HG03039 (cell line): Measurements from ENCODE around the gene WDR91.
"Not testable (repeated sequence)": the region's sequence is repeated elsewhere in the genome, so short reads cannot be mapped to it uniquely, and the experiment has no call there.

Source experiments
- ATAC-seq: cut with Tn5 transposase; IDR thresholded peaks from one replicate; pipeline ENCODE4 v1.9.1; 2021; ENCODE audit warnings: mild to moderate bottlenecking, moderate library complexity; ENCODE audit not compliant: unreplicated experiment

The WDR91 gene

DNA sequence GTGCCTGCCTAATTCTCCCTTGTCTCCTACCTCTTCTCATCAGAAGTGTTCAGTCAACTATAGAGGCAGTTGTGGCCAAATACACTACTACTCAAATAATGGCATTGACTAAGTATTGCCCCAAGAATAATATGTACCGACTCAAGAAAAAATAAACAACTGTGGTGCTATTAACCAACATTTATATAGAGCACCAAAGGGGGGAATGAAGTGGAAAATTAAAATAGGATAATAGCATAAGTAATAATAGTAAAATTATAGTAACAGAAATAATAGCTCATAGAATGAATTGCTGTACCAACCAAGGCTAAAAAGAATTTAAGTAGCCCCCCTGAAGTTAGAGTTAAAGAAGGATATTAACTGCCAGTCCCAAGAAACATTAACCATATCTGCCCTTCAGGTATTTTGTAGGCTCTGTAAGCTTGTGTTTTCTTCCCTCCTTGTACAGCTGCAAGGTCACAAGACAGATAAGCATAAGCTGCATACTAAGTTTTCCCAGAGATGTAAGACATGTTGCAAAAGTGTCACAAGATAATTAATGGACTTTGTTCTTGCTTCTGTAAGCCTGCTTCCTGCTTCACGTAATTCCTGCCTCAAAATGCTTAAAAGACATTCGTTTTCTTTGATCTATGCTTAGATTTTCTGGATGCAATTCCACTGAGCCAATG is 29.9 kb downstream of the WDR91 start:
- no peak for ATAC-seq

DNA sequence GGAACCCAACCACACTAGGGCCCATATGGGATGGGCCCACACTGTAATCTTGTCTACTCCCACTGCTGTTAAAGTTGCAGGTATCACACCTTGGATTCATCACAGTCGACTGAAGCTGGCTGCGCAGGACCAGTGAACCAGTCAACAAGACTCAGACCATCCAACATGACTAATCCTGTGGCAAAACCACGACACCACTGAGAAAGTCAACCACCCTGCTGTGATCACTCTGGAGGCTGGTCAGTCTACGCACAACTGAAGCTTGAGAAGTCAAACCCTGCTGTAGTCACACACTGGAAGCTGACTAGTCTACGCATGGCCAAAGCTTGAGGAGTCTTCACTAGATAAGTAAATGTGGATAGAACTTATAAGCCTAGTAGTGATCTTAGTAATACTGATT is 31.2 kb downstream of the WDR91 start:
- ATAC-seq = no peak

DNA sequence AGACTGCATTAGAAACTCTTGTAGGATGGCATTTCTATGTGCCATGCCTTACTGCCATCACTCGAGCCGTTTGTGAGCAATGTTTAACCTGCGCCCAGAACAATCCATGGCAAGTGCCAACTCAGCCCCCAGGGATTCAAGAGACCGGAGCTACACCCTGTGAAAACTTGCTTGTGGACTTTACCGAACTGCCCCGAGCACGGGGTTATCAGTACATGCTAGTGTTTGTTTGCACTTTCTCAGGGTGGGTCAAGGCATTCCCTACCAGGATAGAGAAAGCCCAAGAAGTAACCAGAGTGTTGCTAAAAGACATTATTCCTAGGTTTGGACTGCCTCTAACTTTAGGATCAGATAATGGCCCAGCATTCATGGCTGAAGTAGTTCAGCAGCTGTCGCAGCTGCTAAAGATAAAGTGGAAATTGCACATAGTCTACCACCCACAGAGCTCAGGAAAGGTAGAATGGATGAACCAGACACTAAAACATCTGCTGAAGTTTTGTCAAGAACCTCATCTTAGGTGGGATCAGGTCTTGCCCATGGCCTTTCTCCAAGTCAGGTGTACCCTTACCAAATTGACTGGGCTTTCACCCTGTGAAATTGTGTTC is 31.9 kb downstream of the WDR91 start:
- ATAC-seq = no peak

DNA sequence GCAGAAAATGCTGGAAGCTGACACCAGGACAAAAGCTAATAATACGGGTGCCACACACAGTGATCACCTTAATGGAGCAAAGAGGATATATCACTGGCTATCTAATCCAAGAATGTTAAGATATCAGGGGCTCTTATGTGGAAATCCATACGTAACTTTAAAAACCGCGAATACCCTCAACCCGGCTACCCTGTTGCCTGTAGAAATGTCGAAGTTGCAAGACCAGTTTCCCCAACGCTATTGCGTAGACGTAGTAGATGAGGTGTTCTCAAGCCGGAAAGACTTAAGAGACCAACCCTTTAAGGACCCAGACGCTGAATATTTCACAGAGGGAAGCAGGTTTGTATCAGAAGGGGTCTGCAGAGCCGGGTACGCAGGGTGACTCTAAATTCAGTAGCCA is 33.0 kb downstream of the WDR91 start:
- ATAC-seq = no peak

DNA sequence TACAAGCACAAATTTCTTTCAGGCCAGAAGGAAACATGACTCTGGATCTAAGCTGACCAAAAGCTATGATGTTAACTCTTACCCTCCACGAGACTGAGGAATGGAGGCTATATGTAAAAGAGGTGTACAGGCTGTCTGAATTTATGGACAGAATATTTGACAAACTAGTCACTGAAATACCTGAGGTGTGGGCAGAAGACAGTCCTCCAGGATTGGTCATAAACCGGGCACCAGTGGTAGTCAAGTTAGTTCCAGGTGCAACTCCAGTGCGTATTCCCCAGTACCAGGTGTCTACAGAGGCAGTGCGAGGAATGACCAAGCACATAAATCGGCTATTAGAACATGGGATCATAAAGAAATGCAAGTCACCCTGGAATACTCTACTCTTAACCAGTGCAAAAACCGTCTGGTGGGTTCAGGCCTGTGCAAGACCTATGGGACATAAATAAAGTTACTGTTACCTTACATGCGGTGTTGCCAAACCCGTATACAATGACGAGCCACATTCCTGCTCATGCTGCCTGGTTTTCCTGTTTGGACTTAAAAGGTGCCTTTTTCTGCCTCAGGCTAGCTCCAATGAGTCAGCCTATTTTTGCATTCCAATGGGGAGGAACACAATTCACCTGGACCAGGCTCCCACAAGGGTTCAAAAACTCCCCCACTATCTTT is 34.2 kb downstream of the WDR91 start:
- no peak for ATAC-seq

DNA sequence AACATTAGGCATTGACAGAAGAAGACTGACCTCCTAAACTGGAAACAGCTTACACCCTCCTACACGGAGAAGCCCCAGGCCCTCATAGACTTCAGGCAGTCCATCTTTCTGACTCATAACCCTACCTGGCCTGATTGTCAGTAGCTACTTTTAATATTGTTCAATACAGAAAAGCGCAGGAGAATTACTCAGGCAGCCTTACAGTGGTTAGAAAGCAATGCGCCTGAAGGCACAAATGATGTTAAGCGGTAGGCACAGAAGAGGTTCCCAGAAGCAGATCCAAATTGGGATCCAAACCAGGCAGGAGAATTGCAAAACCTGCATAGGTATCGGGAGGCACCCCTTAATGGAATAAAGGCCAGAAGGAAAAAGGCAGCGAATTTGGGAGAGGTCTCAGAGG is 35.4 kb downstream of the WDR91 start:
- ATAC-seq = no peak

DNA sequence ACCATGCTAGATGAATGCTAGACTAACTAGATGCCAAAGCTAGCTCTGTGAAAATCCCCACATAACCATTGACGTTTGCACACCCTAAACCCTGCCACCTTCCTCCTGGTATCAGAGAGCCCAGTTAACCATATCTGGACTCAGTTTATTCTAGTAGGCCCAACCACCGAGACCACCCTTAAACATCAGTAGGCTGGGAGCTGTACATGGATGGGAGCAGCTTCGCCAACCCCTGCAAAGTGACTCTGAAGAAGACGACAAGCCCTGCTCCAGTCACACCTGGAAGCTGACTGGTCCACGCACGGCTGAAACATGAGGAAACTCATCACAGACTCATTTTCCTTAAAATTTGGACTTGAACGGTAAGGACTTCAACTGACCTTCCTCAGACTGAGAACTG is 36.4 kb downstream of the WDR91 start:
- ATAC-seq = no peak

DNA sequence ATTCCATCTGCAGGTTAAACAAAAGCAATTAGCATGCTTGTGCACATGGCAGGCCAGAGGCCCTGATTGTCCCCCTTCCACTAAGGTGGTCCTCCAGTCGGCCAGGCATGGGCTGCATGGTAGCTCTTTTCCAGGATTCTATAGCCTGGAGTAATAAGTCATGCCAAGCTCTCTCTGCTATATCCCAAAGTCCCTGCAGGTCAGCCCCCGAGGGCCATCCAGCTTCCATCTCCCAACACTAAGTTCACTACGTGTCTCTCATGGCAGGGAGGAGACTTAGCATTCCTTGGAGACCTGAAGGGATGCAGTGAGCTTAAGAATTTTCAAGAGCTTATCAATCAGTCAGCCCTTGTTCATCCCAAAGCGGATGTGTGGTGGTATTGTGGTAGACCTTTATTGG is 37.4 kb downstream of the WDR91 start:
- not testable (repeated sequence) for ATAC-seq

DNA sequence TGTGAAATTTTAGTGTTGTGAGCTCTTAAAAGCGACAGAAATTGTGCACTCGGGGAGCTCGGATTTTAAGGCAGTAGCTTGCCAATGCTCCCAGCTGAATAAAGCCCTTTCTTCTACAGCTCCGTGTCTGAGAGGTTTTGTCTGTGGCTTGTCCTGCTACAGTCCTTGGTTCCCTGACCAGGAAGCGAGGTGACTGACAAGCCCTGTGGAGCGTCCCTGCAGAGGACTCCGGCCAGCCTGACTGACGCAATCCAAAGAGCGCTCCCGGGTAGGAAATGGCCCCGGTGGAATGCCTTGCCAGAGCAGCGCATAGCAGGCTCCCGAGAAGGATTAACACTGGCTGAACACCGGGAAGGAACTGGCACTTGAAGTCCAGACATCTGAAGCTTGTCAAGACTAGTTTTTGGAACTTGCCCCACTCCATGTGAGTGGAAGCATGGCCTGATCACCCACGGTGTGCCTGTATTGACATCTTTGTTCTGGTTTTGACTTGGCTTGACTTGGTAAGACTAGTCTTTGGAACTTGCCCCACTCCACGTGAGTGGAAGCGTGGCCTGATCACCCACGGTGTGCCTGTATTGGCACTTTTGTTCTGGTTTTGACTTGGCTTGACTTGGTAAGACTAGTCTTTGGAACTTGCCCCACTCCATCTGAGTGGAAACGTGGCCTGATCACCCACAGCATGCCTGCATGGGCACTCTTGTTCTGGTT is 39.6 kb downstream of the WDR91 start:
- not testable (repeated sequence) for ATAC-seq

DNA sequence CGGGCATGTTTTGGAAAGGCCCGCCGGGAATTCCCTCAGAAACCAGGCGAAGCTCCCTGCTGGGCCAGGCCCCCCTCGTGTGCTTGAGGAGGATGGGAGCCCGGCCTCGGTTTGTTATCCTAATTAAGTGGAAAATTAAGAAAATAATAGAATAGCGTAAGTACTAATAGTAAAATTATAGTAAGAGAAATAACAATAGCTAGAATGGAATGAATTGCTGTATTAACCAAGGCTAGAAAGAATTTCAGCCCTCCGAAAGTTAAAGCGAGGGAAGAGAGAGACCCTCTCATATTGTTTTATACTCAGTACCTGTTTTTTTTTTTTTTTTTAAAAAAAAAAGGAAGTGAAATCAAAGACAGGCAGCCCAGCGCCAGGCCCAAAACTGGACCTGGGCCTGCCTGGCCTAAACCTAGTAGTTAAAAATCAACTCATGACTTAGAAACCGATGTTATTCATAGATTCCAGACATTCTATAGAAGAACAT is 40.3 kb downstream of the WDR91 start:
- ATAC-seq = not testable (repeated sequence)

DNA sequence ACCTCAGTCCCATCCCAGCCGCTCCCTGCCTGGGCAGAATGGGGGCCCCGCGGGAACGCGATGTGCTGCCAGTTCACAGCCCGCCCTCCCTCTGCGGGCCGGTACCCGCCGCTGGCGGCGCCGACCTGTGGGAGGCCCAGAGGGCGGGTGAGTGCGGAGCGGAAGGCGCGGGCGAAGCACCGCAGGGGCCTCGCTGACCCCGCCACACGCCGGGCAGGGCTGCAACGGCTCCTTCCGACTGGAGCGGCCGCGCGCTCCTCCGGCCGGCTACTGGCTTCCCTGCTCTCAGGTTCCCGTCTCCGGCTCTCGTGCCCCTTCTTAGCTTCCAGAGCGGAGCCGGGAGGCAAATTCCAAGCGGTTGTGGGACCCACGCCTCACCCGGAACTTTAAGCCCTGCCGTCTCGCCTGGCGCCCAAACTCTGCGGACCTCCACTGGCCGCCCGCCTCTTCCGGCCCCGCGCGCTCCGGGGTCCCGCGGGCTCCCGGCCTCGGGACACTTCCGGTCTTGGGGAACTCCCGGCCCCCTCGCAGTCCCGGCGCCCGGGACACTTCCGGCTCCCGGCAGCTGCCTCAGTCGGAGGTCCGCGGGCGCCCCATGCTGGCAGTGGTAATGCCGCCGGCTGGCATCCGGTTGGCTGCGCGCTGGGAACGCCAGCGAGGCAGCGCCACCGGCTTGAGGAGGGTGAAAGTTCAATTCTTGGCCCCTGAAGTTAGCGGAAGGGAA is 40.9 kb downstream of the WDR91 start, which contains the start of gene CYREN:
CYREN (minus strand) TSS at position 434 of the 724 bp plus-strand sequence. CDS start 1,785 bp downstream, outside the sequence.
- ATAC-seq = peak; percentile 79

DNA sequence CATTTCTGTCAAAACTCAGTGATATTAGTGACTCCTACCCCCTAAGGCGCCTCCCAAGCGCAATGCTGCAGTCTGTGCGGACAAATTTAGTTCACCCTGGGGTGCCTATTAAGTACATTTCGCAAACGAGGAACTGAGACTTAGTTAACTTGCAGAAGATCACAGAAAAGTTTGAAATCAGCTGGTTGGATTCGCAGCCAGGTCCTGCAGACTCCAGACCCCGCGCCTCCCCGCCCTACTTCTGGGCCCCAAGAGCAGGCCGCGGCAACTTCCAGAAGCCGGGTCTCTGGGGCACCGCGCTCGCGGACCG is 41.4 kb downstream of the WDR91 start:
- no peak for ATAC-seq

DNA sequence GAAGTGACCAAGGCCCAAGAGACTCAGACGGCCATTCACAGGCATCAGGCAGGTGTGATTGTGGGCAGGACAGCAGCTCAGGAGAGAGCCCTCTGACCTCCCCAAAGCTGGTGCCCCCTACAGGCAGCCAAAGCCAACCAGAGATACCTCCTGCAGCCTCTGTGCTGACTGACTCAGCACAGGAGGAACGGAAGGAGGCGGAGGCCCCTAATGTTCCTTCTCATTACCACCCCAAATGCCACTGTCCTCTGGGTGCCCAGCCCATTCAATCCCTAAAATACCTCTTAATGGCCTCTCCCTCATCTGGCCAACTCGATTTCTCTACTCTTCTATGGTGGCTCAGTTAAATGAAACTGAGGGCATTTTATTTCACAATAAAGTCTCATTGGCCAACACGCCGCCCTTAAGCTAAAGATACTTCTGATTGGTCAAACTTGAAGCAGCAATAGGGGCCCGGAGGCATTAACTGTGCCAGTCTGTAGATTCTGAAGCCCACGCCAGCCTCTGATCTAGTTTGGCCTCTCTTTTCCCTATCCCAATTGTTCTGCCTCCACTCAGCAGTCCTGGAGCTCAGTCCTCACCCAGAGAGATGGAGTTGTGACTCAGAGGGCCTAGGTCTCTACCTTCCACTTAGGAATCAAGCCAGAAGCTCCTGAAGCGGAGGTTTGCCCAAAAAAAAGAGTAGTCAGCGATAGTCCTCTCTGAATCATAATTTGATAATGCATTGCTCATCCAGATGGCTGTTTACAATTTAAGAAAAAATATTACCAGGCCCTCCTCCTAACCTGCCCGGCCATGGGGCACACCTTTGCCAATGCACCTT is 42.0 kb downstream of the WDR91 start:
- peak; percentile 32 for ATAC-seq

DNA sequence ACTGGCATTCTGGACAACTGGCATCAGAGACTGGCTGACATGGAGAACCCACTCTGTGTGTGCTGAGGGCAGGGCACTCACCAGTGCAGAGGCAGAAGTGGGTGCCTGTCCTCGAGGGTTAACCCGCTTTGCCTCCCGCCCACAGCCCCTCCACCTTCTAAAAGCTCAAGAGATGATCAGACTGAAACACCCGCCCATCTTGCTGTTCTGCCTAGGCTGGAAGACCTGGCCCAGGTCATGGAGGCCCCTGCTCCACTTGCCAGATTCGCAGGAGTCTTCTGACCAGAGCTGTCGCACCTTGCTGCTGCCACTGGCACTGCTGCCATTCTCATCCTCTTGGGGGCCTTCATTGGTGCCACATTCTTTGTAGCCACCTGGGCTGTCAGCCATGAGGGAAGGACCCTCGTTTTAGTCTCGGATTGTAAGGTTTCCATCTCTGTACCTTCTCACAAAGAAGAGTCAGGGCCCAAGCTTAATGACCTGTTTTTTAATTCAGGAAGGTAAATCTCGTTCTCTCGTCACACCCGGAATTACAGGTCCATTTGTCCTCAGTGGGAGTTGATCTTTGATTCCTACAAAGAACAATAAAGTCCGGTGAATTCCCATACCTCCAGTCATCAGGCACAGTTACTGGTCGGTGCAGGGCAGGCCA is 42.7 kb downstream of the WDR91 start:
- ATAC-seq = no peak

DNA sequence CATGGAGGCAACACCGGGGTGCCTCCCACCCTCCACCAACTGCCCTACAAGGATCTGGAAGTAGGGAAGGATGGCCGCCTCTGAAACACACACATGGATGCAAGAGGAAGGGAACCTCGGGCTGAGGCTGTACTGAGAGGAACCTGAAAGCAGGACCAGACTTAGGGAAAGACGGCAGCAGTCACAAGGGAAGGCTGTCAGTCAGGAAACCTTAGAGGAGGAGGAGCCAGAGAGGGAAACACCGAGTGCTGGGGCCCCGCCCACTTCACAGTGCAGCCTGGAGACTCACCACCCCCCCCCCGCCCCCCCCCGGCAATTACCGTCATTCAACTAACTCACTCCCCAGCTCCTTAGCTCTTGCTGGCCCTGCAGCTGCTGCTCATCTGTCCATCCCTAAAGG is 43.3 kb downstream of the WDR91 start:
- ATAC-seq = no peak

DNA sequence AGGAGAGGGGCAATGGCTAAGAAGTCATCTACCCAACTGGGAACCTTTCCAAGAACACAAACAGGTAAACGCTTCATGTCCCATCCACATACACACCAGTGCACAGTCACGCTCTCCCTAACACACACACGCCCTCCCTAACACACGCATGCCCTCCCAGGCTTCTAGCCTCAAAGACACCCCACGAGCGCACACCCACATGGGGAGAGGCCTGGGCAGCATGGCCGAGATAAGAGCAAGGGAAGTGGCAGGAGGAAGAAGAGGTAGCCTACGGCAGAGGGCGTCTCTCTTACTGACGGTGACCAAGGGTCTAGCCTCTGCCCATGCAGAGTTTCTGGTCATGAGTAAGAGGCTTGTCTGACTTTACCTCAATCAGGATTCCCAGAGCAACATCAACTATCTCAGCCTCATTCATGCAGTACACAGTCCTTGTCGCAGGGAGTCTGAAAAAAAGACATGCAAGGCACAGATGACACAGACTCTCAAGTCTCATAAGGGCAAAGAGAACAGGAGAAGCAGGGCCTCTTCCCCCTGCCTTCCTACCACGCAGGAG is 43.9 kb downstream of the WDR91 start:
- no peak for ATAC-seq

DNA sequence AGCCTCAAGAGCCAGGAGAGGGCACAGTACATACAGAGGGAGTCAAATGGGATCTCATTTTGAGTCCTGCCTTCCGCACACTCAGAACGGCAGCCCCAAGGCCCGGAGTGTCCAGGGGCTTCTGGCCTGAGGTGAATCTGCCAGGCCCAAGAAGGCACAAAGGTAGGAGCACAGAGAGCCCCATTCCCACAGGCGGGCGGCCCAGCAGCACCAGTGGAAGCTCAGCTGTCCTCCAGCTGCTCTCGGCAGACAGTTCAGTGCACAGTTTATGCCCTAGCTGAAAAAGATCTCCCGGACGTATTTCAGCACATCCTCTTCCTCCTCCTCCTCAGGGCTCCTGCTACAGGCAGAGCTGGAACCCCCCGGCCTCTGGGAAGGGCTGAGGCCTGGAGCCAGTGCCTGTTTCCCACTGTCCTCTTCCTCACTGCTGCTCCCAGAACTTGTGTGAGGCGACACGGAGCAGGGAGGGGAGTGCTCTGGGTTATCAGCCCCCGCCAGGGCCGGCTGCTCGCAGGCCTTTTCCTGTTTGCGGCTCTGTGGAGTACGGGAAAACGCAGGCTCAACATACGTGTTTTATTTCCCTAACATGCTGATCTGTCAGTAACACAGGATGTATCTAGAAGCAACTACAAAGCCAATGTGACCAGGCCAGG is 44.9 kb downstream of the WDR91 start:
- ATAC-seq = no peak

DNA sequence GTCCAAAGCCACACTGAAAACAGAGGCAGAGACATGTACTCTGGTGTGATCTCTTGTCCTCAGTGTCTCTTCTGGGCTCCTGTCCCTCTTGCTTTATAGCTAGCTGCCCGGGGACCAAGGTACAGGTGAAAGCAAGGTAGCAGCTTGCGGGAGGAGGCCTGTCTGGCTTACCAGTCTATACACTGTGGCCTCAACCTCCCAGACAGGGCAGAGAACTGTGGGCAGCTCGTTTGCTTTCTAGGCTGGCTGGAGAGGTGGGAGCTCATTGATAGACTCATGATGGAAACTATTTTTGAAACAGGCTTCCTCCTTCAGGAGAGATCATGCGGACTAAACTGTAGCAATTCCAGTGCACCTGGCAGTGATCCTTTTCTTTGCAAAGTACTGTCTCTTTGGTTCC is 45.5 kb downstream of the WDR91 start:
- ATAC-seq = no peak
